Stimulated activated CD4-positive, alpha-beta T cell treated with anti-CD3 and anti-CD28 coated beads, Interleukin-2, amount 100 ng/mL, for 4 hours (primary cell): ENCODE measurements around the gene GRM7.

Source experiments
- DNase-seq: peaks from one replicate; pipeline ENCODE4 v3.0.0-alpha.2; 2020; ENCODE audit warnings: low read depth

GRM7 gene

DNA sequence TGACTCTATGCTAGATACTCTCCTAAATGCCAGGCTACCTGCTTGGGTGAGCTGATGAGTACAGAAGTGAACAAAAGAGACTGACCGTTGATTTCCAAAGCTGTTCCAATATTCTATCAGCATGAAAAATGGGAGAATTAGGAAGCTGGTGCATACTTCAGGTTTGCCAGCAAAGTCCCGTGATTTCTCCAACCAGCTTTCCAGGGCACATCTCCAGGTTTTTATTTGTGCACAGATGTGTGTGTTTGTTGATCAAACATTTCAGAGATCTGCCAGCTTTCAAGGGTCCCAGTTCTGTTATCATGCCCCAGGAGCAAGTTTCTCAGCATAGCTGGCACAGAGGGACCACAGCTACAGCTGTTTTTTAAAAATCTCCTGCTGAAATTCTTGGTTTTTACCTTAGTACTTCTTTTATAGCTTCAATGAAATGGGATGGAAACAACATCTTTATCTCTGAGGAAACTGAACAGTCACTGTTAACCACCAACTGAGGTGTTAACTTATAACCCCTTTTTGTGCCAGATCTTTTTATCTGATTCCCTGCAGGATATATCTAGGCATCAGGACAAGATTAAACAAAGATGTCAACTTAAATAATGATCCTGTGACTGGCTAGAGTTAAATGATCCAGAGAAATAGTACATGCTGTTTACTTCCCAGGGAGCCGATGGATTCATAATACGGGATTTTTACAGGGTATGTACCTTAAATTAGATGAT, 380.8 kb downstream of the GRM7 start:
- no peak for DNase-seq

- no peak for DNase-seq
These were observed 381.4 kb downstream of the GRM7 start for GRCh38 chr3:7242303-7242635.

DNA sequence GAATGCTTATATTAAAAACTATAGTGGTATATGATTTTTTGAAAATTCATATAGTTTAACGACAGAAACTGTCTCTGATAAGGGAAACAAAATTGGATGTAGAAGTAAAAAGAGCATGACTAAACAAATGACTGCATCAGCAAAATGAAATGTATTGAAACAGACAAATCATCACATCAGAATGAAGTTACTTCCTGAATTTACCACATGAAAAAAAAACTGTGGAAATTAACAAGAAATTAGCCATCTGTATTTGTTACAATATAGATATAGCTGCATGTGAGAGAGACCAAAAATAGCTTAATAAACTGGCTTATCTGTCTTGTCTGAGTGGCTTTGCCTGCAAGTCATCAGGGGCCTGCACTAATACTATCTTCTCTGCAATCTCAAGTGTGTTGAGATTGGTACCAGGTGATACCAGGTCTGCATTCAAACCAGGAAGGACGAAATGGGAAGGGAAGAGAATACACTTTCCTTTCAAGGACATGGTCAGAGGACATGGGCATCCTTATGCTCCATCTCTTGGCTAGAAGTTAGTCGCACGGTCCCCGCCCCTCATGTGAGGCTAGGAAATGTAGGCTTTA, 388.7 kb downstream of the GRM7 start:
- no peak for DNase-seq

- DNase-seq: no peak
These were observed 393.3 kb downstream of the GRM7 start for GRCh38 chr3:7254251-7254650.

DNA sequence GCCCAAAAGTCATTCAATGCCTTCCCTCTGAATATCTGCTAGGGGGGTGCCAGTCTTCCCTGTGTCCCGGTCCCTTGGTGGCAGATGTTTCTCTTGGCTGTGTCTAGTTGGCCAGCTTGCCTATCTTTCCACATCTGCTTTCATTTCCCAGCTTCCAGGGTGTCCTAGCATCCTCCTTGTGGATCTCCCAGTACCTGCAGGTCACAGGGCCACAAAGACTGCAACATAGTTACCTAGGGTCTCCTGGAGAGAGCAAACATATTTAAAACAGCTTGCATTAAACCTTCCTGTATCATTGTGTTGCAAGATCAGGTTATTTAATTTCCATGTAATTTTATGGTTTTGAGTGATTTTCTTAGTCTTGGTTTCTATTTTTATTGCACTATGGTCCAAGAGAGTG, 400.1 kb downstream of the GRM7 start:
- DNase-seq: no peak

DNA sequence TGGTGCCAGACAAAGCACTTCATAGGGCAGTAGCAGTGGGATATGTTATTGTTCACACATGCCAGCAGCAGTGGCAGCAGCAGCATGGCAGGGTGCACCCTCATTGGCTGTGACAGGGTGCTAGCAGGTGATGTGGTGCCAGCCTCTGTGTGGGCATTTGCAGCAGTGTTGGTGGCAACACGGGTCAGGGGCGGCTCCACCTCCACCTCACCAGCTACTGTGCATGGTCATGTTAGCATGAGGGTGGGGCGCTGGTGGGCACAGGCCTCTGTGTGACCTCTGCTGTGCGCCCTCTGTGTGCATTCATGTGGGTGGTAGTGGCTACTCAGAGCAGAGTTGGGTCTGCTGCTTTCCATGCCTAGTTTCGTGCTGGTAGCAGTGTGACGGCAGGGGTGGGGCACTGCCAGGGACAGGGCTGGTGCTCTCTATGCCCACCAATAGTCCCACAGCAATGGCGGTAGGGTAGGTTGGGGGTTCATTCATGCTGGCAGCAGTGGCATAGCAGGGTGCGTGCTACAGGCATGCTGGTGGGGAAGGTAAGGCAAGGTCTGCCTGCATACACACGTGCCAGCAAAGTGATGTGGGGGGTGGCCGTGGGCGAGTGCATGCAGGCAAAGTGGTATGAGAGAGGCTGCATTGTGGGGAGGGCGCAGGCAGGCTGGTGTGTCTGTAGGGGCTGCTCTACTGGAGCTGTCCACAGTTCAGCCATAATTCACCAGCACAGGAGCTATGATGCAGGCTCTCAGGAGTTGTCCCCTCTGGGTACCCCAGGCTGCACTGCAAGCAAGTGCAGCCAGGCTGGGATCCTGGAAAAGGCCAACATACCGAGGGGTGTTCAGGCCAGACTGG, 402.7 kb downstream of the GRM7 start:
- DNase-seq: no peak

DNA sequence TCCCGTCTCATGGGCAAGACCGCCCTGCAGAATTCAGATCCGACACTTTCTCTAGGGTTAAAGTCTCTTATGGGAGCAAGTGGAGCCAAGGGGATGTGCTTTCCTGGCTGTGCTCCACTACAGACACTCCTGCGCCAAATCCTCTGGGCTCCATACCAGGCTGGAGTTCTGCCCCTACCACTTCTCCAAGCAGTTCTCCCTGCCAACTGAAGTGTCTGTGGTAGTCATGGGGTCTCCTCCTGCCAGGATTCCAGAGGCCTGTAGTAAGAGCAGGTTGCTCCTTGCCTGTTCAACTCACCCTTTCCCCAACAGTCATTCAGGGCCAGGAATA, 403.2 kb downstream of the GRM7 start:
- DNase-seq: no peak

- no peak for DNase-seq
These were observed 404.8 kb downstream of the GRM7 start for GRCh38 chr3:7265736-7266135.

- DNase-seq: no peak
These were observed 405.6 kb downstream of the GRM7 start for GRCh38 chr3:7266551-7266950.

- DNase-seq: no peak
These were observed 409.8 kb downstream of the GRM7 start for GRCh38 chr3:7270731-7271130.

DNA sequence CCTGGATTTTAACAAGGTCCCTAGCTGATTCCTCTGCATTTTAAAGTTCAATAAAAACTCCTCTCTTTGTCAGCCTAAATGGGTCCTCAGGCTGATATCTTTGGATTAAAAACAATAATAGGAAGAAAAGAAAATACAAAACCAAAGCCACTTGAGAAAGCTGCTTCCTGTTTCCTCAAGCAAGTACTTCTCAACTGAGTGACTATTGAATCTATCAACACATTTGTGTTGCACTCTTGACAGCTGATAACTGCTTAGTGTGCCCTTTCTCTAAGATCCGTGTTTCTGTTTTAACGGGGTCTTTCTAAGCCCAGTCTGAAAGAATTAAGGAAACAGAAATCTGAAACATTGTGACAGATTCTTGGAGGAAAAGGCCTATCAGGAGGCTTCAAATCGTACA, 410.7 kb downstream of the GRM7 start:
- DNase-seq: no peak

DNA sequence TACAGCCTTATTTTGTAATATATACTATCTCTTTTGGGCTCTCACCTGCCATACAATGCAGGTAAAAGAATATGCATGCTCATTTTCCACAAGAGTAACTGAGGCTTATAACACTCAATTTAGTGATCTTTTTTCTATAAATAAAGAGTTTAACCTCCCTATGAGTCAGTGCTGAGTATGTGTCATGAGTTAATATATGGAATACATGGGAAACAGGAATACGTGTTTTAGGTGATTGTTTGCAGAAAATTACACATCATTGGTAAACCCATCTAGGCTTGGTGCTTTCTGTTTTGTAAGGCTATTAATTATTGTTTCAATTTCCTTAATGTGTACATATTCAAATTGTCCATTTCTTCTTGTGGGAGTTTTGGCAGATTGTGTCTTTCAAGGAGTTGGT, 411.3 kb downstream of the GRM7 start:
- no peak for DNase-seq

DNA sequence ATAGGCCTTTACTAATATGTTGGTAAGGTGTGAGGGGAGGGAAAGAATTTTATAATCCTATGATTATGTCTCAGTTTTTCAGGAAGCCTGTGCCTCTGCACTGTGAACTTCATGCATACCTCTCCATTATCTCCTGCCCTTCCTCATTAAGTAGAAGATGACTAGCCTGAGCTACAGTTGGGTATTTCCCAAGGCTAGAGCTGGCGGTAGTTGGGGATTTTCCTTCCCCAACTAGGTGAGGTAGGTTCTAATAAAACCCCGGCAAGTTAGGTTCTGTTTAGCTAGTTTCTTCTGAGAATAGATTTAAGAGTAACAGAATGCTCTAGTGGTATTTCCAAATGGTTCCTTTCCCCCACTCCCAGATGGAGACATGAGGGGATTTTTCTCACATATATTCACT, 414.5 kb downstream of the GRM7 start:
- no peak for DNase-seq

DNA sequence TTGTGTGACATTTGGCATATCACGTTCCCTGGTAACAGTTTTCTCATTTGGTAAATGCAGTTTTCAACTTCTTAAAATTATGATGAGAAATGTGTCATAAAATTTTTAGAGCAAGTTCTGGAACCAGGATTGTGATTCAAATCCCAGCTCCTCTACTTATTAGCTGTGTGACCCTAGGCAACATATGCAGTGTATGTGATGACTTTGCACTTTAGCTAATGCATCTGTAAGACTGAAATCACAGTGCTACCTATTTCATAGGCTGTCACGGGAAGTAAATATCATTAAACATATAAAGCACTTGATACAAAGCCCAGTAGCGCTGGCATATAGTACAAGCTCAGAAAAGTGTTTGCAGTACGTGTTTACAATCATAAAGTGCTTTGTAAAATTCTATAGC, 419.4 kb downstream of the GRM7 start:
- DNase-seq: no peak

- no peak for DNase-seq
These were observed 422.1 kb downstream of the GRM7 start for GRCh38 chr3:7282988-7283387.

- no peak for DNase-seq
These were observed 424.6 kb downstream of the GRM7 start for GRCh38 chr3:7285505-7285904.

GRCh38 chr3:7288133-7288532, 427.2 kb downstream of the GRM7 start:
- DNase-seq: no peak

- DNase-seq: no peak
These were observed 428.2 kb downstream of the GRM7 start for GRCh38 chr3:7289121-7289520.

DNA sequence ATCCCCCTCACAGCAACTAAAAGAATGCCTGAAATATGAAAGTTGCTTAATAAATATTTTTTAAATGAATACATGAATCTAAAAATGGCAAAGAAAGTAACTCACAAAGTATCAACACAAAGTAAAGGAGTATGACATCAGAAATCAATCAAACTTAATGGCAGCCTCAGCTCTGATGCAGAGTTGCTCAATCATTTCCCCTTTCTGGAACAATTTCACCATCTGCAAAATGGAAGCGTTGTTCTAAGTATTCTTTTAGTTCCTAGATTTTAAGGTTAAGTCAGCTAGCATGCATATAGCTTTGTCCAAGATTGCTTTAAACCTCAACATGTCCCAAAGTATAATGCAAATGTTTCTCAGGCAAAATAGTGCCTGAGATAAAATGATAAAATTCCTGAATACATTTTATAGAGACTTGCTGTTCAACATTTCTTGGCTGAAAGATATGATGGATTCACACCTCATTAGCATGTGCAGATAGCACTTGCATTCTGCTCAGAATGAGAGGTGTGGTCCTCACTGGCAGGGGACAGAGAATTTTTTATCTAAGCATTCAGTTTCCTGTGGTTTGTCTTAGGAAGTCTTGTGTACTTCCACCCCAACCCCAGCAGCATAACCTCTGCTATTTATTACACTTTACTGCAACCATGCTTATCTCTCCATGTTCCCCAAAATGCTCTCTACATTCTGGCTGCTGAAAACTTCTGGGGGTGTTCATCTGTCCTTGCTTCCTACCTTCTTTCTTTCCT, 429.3 kb downstream of the GRM7 start:
- no peak for DNase-seq

DNA sequence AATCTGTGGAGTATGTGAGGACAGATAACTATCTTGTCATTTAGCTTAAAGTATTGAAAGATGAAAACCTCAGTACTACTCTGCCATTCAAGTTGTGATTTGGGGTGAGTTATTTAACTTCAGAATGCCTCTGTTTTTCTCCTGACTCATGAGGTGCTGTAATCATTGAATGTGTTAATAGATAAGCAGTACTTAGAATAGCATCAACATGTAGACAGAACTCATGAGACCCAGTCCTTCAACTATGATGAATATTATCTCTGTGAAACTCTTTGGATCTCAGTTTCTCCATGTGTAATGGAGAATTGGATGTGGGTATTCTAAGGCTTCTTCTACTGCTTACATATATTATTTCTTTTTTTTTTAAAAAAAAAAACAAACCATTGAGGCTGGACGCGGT, 431.4 kb downstream of the GRM7 start:
- no peak for DNase-seq

DNA sequence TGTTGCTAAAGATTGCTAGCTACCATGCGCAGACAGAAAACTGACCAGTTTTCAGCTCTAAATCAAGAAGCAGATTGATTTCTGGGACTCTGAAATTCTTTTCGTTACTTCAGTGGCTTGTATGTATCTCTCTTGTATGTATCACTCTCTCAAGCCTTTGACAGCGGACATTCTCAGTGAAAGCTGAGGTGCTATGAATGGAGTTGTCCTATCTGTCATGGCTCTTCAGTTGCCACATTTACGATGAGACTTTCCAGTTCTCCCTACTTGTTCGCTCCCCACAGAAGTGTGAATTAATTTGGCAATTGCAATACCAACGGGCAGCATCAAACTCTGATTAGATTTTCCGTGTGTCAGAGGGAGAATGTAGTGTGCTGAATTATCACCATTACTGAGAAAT, 432.4 kb downstream of the GRM7 start:
- no peak for DNase-seq

DNA sequence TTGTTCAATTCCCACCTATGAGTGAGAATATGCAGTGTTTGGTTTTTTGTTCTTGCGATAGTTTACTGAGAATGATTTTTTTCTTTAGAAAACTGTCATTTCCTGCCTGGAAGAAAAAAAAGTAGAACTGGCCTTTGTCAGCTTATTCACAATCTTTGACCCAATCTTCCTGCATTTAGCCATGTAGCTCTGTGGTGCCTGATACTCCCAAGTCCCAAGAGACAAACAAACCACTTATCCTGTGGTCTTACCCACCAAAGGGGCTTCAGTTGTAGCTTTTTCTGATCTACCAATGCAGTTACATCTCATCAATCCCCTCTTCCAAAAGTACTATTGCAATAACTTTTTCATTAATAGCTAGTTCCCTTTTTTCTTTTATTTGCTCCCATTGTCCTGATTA, 444.6 kb downstream of the GRM7 start:
- DNase-seq: no peak

- no peak for DNase-seq
These were observed 446.0 kb downstream of the GRM7 start for GRCh38 chr3:7306901-7307300.
